Measurements from ENCODE around the gene DHX29. TPM values are rescaled to one million over a fixed set of nuclear protein-coding genes. Genes with fewer than 3 reads are reported as not detected.

Gene DHX29
- total and polyA plus RNA-seq, 4 donors, result 8.6 to 43.8 (median 21.5) TPM

GRCh38 chr5:55324006-55324405, 16.5 kb upstream of the DHX29 start:
- H3K9ac ChIP-seq (ENCODE audit: low read depth in 1 of 2, low read length in 2 of 2), result peak overlapping the region in 1 of 2 donors; percentile 15
- H3K9me3 ChIP-seq (ENCODE audit: control insufficient read depth in 4 of 4, low read length in 3 of 4), result no peaks in the 10 kb centered on the region
- no peak for TF ChIP-seq TAF1 (conservative IDR thresholded peaks at IDR 0.05)
- peak; percentile 17 for TF ChIP-seq FOXA1 (IDR thresholded peaks at IDR 0.05)
- TF ChIP-seq RXRA (IDR thresholded peaks at IDR 0.05), result peak in 1 of 2 donors; percentile 42
- TF ChIP-seq EGR1 (IDR thresholded peaks at IDR 0.05; ENCODE audit: low read depth in 2 of 2), result no peak
- TF ChIP-seq CTCF (IDR thresholded peaks at IDR 0.05; ENCODE audit: low read depth, low read length, missing input control), result no peak
- no peak for TF ChIP-seq YY1 (IDR thresholded peaks at IDR 0.05)
- no peak for TF ChIP-seq MAX (IDR thresholded peaks at IDR 0.05)
- no peak for TF ChIP-seq ATF3 (IDR thresholded peaks at IDR 0.05)
- TF ChIP-seq REST (IDR thresholded peaks at IDR 0.05), result peak; percentile 42
- TF ChIP-seq ZBTB33 (IDR thresholded peaks at IDR 0.05), result no peak
- peak; percentile 75 to 83 for TF ChIP-seq HNF4A (conservative IDR thresholded peaks at IDR 0.05)
- TF ChIP-seq NR2F2 (IDR thresholded peaks at IDR 0.05), result no peak
- TF ChIP-seq FOXA2 (IDR thresholded peaks at IDR 0.05), result peak; percentile 70
- TF ChIP-seq GABPA (IDR thresholded peaks at IDR 0.05 in 1 of 2, conservative IDR thresholded peaks at IDR 0.05 in 1 of 2), result no peak
- TF ChIP-seq JUND (IDR thresholded peaks at IDR 0.05), result peak in 1 of 2 donors; percentile 46
- peak; percentile 34 for TF ChIP-seq SP1 (IDR thresholded peaks at IDR 0.05)
- peak in 1 of 2 donors; percentile 24 for TF ChIP-seq RAD21 (IDR thresholded peaks at IDR 0.05)
- peak; percentile 16 for TF ChIP-seq HNF4G (IDR thresholded peaks at IDR 0.05)
- peaks cover 0 to 14% (median 2%) of the 10 kb centered on the region in 4 donors for H3K4me1 ChIP-seq (ENCODE audit: control insufficient read depth in 4 of 4, insufficient read depth in 4 of 4, low read length in 3 of 4)
- H3K27me3 ChIP-seq (ENCODE audit: control insufficient read depth in 4 of 4, insufficient read depth in 4 of 4, low read length in 3 of 4), result no peaks in the 10 kb centered on the region
- H3K27ac ChIP-seq (ENCODE audit: low read depth in 1 of 2, low read length in 2 of 2), result peak overlapping the region; percentile 11 to 43
- DNase-seq (ENCODE audit: low spot score), result no peak
- peaks cover 0 to 5% (median 4%) of the 10 kb centered on the region in 4 donors for H3K36me3 ChIP-seq (ENCODE audit: control insufficient read depth in 4 of 4, insufficient read depth in 3 of 4, low read depth in 1 of 4, low read length in 3 of 4)
- H3K4me3 ChIP-seq (ENCODE audit: low read depth in 1 of 3, low read length in 3 of 3), result no peak overlapping the region

All from liver (tissue), 9 donors.